SH-SY5Y (cell line): ENCODE measurements around the gene BARD1.

Experiments used
- GATA2 ChIP-seq: IDR thresholded peaks from 2 replicates; pipeline ENCODE4 v1.6.1; 2011; ENCODE audit warnings: mild to moderate bottlenecking, low read depth, low read length
- GATA3 ChIP-seq: IDR thresholded peaks from 2 replicates; pipeline ENCODE4 v1.6.1; 2011; ENCODE audit warnings: low read depth, mild to moderate bottlenecking, low read length, moderate library complexity

Gene BARD1

DNA sequence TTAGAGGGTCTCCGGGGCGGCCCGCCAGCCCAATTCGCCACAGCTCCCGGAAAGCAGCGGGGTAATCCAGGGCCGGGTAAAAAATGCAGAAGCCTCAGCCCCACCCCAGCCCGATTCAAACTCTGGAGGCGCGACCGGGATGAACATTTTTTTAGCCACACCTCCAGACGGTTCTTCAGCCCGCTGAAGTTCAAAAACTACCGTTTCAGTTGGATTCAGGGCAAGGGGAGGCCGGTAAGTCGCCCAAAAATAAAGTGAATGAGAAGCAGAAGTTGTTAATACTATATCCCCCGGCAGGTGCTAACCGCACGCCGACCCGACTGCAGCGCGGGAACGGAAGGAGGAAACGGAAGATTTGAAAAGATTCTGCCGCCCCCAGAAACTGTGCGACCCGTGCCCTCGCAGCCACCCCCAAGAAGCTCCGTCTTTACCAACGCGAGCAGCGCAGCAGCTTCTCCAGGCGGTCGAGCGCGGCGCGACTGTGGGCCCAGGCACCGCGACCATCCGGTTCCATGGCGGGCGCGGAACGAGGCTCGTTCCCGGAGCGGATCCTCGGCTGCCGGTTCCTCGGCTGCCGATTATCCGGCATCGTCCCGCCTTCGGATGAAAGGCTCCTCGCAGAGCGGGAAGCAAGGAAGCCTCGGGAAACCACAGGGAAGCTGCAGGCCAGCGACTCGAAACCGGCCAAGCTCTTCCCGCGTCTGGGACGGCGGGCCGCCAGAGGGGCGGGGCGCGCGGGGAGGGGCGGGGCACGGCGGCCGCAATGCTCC is at the start of gene BARD1:
Gene BARD1, minus strand, starts transcription at position 703 of the 770 bp plus-strand sequence. Its CDS starts 114 bp downstream, at position 589.
- TF ChIP-seq GATA3 = no peak
- TF ChIP-seq GATA2 = no peak

DNA sequence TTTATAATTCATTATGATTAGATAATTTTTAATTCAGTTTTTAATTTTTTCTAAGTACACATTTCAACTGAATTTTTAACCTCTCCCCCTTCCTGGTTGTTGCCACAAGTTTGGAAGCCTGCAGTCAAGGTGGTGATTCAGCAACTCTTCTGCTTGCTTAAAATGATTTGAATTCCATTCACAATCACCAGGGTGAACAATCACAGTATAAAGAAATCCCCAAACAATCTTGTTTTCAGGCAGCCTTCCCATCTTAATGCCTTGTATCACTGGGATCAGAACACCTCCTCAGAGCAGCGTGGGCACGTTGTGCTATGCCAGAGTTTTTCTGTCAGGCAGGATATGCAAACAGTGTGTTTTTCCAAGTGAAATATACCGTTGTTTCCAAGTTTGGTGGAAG is 46.7 kb upstream of the BARD1 start:
- TF ChIP-seq GATA3 = no peak
- no peak for TF ChIP-seq GATA2

DNA sequence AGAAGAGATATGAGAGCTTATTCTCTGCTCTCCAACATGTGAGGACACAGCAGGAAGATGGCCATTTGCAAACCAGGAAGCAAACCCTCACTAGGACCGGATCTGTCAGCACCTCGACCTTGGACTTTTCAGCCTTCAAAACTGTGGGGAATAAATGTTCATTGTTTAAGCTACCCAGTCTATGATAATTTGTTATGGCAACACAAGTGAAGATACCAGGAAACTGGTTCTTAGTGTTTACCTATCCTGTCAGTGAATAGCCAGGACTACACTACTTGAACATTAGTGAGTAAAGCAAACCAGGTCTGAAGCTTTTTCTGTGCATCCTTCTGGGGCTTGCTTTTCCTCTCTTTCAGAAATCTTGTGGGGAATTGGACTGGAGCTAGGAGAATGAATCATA is 44.4 kb upstream of the BARD1 start:
- no peak for TF ChIP-seq GATA2
- no peak for TF ChIP-seq GATA3

DNA sequence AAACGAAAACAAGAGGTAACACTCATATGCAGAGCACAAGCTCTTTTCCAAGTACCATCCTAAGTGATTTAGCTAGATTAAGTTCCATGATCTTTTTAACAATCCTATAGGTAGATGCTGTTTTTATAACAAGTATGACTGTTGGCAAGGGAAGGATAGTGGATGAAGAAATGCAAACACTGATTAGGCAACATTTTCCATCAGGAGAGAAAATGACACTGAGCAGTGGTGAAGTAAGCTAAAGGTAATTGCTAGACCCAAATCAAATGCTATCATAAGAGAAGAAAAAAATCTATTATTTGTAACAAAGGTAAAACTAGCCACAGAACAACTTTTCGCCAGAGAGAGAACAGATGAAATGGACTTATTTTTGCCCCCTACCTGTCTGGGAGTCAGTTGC is 34.3 kb upstream of the BARD1 start:
- TF ChIP-seq GATA2 (no peak), GATA3 (no peak)

DNA sequence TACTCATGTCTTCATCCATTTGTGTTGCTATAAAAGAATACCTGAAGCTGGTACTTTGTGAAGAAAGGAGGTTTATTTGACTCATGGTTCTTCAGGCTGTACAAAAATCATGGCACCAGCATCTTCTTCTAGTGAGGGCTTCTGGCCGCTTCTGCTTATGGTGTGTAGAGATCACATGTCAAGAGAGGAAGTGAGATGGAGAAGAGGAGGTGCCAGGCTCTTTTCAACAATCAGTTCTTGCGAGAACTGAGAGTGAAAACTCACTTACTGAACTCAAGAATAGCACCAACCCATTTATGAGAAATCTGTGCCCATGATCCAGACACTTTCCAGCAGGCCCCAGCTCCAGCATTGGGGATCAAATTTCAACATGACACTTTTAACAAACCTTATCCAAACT is 30.0 kb upstream of the BARD1 start:
- TF ChIP-seq GATA3 = no peak
- no peak for TF ChIP-seq GATA2

DNA sequence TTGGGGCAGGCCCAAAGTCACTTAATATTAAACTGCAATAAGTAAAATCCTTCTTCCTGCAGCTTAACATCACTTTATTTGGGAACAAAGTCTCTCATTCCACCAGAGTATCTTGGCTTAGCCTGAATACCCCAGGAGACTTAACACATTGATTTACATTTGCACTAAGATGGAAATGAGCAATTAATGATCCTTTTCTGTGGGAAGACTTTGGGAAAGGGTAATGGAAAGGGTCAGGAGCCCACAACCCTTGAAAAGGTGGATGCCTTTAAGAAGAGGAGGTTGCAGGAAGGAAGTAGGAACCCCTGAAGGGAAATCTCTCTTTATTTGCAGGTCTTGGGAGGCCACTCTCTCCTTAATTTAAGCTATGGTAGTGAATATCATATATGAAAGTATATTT is 28.0 kb upstream of the BARD1 start:
- TF ChIP-seq GATA3 = no peak
- TF ChIP-seq GATA2 = no peak

DNA sequence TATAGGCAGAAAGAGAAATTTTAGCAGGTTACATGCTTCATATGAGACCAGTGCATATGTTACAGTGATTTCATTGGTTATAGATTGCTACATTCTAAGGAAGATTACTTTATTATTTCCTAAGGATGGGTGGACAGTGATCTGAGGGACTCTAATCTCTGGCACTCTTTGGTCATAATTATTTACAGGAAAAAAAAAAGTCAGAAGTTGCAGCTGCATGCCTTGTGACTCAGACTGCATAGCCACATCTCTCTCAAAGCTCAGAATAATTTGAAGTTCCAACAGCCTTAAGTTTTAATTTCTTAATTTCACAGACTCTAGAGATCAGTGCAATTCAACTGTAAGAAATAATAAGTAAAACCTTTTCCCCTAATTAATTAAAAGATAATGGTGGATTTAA is 27.1 kb upstream of the BARD1 start:
- TF ChIP-seq GATA2 (no peak), GATA3 (no peak)

DNA sequence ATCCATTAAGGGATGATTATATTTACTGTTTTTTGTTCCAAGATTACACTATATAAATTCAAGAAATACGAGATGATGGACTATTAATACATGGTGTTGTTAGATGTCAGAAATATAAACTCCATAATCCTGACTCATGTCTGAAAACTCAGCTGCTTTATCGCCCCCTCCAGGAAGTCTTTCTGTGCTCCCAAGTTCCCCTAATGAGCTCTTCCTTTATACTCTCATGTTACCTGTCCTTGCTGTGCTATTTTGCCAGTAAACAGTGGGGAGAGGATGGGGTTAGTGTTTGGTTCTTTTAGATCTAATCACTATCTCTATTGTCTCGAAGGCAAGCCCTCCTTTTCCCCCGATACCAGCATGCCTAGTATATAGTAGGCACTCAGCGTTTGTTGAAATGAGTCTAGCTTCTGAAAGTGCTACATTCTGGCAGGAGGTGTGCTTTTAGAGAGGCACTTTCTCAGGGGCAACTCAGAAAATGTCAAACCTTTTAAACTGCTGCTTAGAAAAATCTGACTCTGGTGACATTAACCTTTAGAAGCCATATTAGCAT is 21.4 kb upstream of the BARD1 start:
- TF ChIP-seq GATA2 (no peak), GATA3 (no peak)

DNA sequence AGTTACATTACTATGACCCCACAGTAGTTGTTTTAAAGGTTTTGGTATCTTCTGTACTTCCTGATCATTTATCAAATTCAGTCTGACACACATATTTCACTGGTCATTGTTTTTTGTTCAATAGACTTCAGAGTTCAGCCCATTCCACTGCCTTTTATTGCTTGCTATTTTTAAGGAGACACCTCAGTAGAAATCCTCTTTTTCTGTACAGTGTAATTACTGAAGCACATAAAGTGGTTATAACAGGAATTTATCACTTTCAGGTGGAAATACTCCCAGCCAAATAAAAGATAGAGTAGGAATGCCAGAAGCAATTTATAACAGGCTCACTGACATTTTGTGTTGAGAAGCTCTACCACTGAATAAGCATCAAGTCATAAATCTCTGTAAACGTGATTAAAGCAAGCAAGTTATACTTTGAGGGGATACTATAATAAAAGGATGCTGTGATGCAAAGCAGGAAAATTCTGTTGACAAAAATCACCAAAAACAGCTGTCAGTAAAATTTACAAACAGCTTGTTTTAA is 6.6 kb upstream of the BARD1 start:
- TF ChIP-seq GATA2 (no peak), GATA3 (no peak)

DNA sequence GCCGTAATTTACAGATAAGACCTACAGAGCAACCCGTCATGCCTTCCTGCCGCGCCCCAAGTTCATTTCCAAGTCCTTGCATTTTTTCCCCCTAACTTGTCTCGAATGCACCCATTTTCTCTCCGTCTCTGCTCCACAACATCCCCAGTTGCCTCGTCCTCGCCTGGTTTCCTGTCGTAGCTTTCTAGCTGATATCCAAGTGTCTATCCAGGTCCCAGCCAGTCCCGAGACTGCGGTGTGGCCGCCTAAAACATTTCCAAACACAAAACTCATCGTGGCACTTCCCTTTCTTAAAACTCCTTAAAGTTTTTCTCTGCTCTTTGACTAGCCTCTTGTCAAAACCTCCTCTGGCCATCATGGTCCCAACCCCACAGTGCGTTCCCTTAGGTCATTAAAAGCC is 1.2 kb upstream of the BARD1 start:
- TF ChIP-seq GATA3 (no peak), GATA2 (no peak)

DNA sequence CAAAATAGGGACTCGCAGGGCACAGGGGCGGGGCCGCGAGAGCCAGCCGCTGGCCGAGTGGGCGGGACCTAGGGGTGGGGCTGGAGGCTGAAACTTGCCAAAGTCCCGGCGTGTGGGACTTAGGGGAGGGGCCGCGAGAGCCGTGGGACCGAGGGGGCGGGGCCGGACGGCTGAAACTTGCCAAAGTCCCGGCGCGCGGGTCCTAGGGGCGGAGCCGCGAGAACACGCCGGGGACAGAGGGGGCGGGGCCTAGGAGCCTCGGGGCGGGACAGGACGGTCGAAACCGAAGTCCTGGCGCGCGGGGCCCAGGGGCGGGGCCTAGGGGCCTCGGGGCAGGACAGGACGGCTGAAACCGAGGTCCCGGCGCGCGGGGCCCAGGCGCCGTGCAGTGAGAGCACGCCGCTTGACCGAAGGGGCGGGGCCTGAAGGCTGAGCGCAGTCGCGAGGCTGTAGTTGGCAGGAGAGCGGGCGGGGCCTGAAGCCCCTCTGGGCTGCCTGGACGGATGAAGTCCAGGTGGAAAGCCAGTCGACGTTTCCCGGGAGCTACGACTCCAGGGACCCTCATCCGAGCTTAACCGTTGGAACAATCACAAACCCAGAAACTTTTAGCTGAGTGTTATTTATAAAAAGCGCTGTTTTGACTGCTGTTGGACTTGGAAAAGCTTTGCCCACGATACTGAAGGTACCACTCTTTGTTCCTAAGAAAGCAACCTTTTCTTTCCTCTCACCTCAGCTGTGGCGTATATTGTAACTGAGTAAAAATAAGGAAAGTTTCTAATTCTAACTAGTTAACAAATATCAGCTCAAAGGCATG is 475 bp upstream of the BARD1 start:
- no peak for TF ChIP-seq GATA3
- TF ChIP-seq GATA2 = no peak

DNA sequence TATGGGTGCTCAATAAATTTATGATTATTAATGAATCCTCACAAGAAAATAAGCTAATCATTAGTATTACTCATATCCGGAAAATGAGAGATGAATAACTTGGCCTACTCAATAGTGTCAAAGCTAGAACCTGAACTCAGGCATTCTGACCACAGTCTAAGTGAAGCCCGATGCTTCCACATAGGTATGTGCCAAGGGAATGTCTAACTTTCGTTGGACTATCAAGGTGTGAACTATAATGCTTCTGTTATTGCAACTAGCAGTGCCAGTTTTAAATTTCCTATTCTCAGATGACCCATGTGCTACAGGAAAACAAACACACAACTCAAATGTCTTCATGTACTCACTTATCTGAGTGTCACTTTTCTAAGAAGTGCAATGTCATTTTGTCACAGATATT is 1.8 kb downstream of the BARD1 start:
- TF ChIP-seq GATA3 (no peak), GATA2 (no peak)

DNA sequence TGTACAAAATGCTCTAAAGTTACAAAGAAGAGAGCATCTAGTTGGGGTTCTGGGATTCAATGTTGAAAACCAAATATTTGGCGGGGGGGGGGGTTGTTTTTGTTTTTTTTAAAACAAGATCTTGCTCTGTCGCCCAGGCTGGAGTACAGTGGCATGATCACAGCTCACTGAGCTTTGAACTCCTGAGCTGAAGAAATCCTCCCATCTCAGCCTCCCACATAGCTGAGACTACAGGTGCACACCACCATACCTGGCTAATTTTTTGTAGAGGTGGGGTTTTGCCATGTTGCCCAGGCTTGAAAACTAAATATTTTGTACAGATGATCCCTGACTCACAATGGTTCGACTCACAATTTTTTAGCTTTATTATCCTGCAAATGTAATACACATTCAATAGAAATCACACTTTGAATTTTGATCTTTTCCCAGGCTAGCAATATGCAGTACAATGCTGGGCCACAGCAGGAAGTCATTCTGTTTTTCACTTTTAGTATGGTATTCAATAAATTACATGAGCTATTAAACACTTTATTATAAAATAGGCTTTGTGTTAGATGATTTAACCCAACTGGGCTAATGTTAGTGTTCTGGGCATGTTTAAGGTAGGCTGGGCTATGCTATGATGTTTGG is 7.6 kb downstream of the BARD1 start:
- TF ChIP-seq GATA2 = no peak
- no peak for TF ChIP-seq GATA3

DNA sequence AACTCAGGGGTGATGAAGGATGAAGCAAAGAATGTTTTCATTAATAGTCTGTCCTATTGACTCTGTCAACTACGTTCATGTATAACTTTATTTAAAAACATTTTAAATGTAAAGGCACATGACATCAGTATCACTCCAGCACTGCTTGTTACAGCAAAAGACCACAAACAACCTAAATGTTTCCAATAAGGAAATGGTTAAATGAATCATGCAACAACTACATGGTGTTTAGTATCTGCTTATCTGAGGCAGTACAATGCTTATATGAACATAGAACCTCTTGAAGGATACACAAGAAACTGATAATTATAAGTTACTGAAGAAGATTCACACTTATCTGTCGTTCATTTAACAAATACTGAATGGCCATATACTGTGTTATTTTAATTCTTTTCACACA is 8.4 kb downstream of the BARD1 start:
- TF ChIP-seq GATA3 = no peak
- no peak for TF ChIP-seq GATA2
